Measurements from ENCODE around the gene KCNG2.
"Not testable (repeated sequence)": the region's sequence is repeated elsewhere in the genome, so short reads cannot be mapped to it uniquely, and the experiment has no call there.

KCNG2 gene

GRCh38 chr18:79871026-79871390, 73.3 kb downstream of the KCNG2 start:
- no peak for DNase-seq (ENCODE audit: low spot score)

- no peak for DNase-seq (ENCODE audit: low spot score)
These were observed 73.8 kb downstream of the KCNG2 start for GRCh38 chr18:79871481-79872091.

- DNase-seq (ENCODE audit: low spot score), result no peak
These were observed 75.0 kb downstream of the KCNG2 start for GRCh38 chr18:79872527-79873444.

GRCh38 chr18:79873449-79874110, 75.8 kb downstream of the KCNG2 start:
- no peak for DNase-seq (ENCODE audit: low spot score)

GRCh38 chr18:79874553-79875530, 77.1 kb downstream of the KCNG2 start:
- no peak for DNase-seq (ENCODE audit: low spot score)

- no peak for DNase-seq (ENCODE audit: low spot score)
These were observed 77.8 kb downstream of the KCNG2 start for GRCh38 chr18:79875531-79875919.

GRCh38 chr18:79875931-79876461, 78.3 kb downstream of the KCNG2 start:
- no peak for DNase-seq (ENCODE audit: low spot score)

GRCh38 chr18:79876497-79876896, 78.8 kb downstream of the KCNG2 start:
- no peak for DNase-seq (ENCODE audit: low spot score)

- DNase-seq (ENCODE audit: low spot score), result no peak
These were observed 79.7 kb downstream of the KCNG2 start for GRCh38 chr18:79877163-79878091.

GRCh38 chr18:79878246-79878645, 80.5 kb downstream of the KCNG2 start:
- not testable (repeated sequence) for DNase-seq (ENCODE audit: low spot score)

GRCh38 chr18:79878741-79879378, 81.1 kb downstream of the KCNG2 start:
- DNase-seq (ENCODE audit: low spot score), result no peak

- no peak for DNase-seq (ENCODE audit: low spot score)
These were observed 81.8 kb downstream of the KCNG2 start for GRCh38 chr18:79879566-79879965.

GRCh38 chr18:79881695-79882094, 84.0 kb downstream of the KCNG2 start:
- no peak for DNase-seq (ENCODE audit: low spot score)

GRCh38 chr18:79882522-79883241, 84.9 kb downstream of the KCNG2 start:
- DNase-seq (ENCODE audit: low spot score), result no peak

GRCh38 chr18:79883461-79884293, 85.9 kb downstream of the KCNG2 start:
- DNase-seq (ENCODE audit: low spot score), result no peak

GRCh38 chr18:79884294-79884962, 86.7 kb downstream of the KCNG2 start:
- DNase-seq (ENCODE audit: low spot score), result no peak

- DNase-seq (ENCODE audit: low spot score), result no peak
These were observed 87.4 kb downstream of the KCNG2 start for GRCh38 chr18:79884963-79885728.

All from AG08396 (cell line).